SU-DHL-6 (cell line): ENCODE measurements around the gene FANCD2.

Source experiments
- EZH2phosphoT487 ChIP-seq: fragments of 200-600 bp; sonication (generic), shearing (Covaris generic); conservative IDR thresholded peaks from 2 replicates; pipeline ENCODE4 v1.6.1; 2018; ENCODE audit warnings: mild to moderate bottlenecking, antibody characterized with exemption, low read length, moderate library complexity, mixed read lengths
- TF ChIP-seq, protein P1 (sequence below): fragments of 200-600 bp; sonication (generic); IDR thresholded peaks from one replicate; pipeline ENCODE4 v1.5.1; 2017; ENCODE audit warnings: antibody characterized with exemption, mild to moderate bottlenecking, low read length, moderate library complexity; ENCODE audit not compliant: insufficient read depth, poor library complexity, severe bottlenecking

DNA sequence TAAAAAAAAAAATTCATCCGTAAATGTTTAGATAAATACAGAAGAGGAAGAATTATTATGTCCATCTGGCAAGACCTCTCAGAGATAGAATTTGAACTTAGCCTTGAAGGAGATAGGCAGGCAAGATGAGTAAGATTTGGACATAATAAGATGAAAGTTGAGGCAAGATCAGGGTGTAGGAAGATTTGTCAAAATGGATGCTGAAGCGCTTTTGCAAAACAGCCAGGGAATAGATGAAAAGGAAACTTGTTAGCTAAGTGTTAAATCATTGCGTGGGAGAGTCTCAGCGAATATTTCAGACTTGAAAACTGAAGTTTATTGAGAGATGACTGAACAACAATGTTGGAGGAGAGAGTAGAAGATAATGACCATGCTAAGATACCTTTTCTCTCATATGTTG lies 96.5 kb downstream of the FANCD2 start:
- TF ChIP-seq, protein P1, sequence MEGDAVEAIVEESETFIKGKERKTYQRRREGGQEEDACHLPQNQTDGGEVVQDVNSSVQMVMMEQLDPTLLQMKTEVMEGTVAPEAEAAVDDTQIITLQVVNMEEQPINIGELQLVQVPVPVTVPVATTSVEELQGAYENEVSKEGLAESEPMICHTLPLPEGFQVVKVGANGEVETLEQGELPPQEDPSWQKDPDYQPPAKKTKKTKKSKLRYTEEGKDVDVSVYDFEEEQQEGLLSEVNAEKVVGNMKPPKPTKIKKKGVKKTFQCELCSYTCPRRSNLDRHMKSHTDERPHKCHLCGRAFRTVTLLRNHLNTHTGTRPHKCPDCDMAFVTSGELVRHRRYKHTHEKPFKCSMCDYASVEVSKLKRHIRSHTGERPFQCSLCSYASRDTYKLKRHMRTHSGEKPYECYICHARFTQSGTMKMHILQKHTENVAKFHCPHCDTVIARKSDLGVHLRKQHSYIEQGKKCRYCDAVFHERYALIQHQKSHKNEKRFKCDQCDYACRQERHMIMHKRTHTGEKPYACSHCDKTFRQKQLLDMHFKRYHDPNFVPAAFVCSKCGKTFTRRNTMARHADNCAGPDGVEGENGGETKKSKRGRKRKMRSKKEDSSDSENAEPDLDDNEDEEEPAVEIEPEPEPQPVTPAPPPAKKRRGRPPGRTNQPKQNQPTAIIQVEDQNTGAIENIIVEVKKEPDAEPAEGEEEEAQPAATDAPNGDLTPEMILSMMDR: no peak
- no peak for TF ChIP-seq EZH2phosphoT487
